ENCODE data around the gene FAF1.

- no peak for TF ChIP-seq EZH2 (IDR thresholded peaks at IDR 0.05; ENCODE audit: borderline replicate concordance, low read depth, low read length, poor library complexity, severe bottlenecking)
- TF ChIP-seq CTCF (conservative IDR thresholded peaks at IDR 0.05; ENCODE audit: low read depth, low read length), result no peak
These were observed 252.2 kb downstream of the FAF1 start for GRCh38 chr1:50707824-50708223.
